OCI-LY1 (cell line): ENCODE data around the gene NBEA.

Source experiments
- CTCF ChIP-seq: fragments of 200-600 bp; sonication (generic), shearing (Covaris generic); IDR thresholded peaks from 2 replicates; pipeline ENCODE4 v1.5.1; 2017; ENCODE audit warnings: mild to moderate bottlenecking, antibody characterized with exemption, low read length, moderate library complexity, mixed read lengths
- EZH2 ChIP-seq: fragments of 200-600 bp; sonication (generic), shearing (Covaris generic); IDR thresholded peaks from 2 replicates; pipeline ENCODE4 v1.8.0; 2017; ENCODE audit warnings: borderline replicate concordance, mixed run types, mild to moderate bottlenecking, antibody characterized with exemption, low read length, moderate library complexity, mixed read lengths

GRCh38 chr13:35472323-35472881, 530.3 kb downstream of the NBEA start:
- TF ChIP-seq CTCF (no peak), EZH2 (no peak)
